Nephron (organoid): ENCODE results near the gene TRIL.
A peak's percentile ranks its signal among the peaks of the same experiment; 100 is the strongest.

ENCODE experiments used
- H3K27ac Mint-ChIP-seq, 3 experiments: 2 replicates each; pipeline ENCODE4 v1.8.0; 2020; ENCODE audit warnings: mixed read lengths in 3 of 3, mild to moderate bottlenecking in 2 of 3, moderate library complexity in 1 of 3
- H3K27me3 Mint-ChIP-seq: 2 replicates; pipeline ENCODE4 v1.8.0; 2021; ENCODE audit warnings: low read depth, mild to moderate bottlenecking, moderate library complexity, mixed read lengths
- H3K36me3 Mint-ChIP-seq: 2 replicates; pipeline ENCODE4 v1.8.0; 2020; ENCODE audit warnings: low read depth, mixed read lengths
- H3K4me1 Mint-ChIP-seq: 2 replicates; pipeline ENCODE4 v1.8.0; 2020; ENCODE audit warnings: mixed read lengths
- H3K4me3 Mint-ChIP-seq, 3 experiments: 2 replicates each; pipeline ENCODE4 v1.8.0; 2020; ENCODE audit warnings: mild to moderate bottlenecking in 3 of 3, mixed read lengths in 3 of 3, moderate library complexity in 2 of 3
- H3K9me3 Mint-ChIP-seq: 2 replicates; pipeline ENCODE4 v1.8.0; 2020; ENCODE audit warnings: mixed read lengths
- CTCF ChIP-seq, 3 experiments: fragments of 200-600 bp; sonication (generic); IDR thresholded peaks; one replicate each; pipeline ENCODE4 v1.5.0; 2021; ENCODE audit warnings: antibody characterized with exemption in 3 of 3; ENCODE audit not compliant: unreplicated experiment in 3 of 3

Gene TRIL

DNA sequence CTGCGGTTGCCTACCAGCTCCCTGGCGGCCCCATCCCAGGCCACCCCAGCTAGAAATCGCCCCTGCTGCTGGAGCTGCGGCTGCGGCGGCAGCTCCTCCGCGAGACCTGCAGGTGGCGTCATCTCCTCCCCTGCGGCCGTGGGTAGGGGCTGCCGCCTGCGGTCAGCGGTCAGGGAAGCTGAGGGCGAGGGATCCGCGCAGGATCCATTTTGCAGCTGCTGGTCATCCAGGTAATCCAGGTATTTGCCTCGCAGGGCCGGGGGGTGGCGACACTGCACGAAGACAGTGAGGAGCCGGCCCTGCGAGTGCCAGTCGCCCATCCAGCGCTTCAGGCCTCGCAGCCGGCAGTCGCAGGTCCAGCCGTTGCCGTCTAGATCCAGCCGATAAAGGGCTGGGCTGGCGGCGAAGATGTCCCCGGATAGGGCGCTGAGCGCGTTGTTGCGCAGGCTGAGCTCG, 1.5 kb downstream of the TRIL start:
- Mint-ChIP-seq H3K27me3 (peaks cover 7% of the 10 kb centered on the region), H3K27ac (peak overlapping the region in 2 of 3 experiments; percentile 97 to 99), H3K4me3 (peak overlapping the region; percentile 93 to 96 (median 94)), H3K36me3 (peaks cover 16% of the 10 kb centered on the region), H3K4me1 (peaks cover 60% of the 10 kb centered on the region), H3K9me3 (no peaks in the 10 kb centered on the region)
- peak; percentile 57 to 68 (median 62) for TF ChIP-seq CTCF (IDR thresholded peaks at IDR 0.05; ENCODE audit: unreplicated experiment in 3 of 3)

- no peak overlapping the region for H3K27ac Mint-ChIP-seq
- H3K36me3 Mint-ChIP-seq: peaks cover 22% of the 10 kb centered on the region
- peaks cover 62% of the 10 kb centered on the region for H3K4me1 Mint-ChIP-seq
- peak; percentile 41 to 55 (median 51) for TF ChIP-seq CTCF (IDR thresholded peaks at IDR 0.05; ENCODE audit: unreplicated experiment in 3 of 3)
- peak overlapping the region; percentile 77 to 96 (median 93) for H3K4me3 Mint-ChIP-seq
- H3K9me3 Mint-ChIP-seq: no peaks in the 10 kb centered on the region
- H3K27me3 Mint-ChIP-seq: peaks cover 7% of the 10 kb centered on the region
Measured at GRCh38 chr7:28955718-28956607, 2.2 kb downstream of the TRIL start.

DNA sequence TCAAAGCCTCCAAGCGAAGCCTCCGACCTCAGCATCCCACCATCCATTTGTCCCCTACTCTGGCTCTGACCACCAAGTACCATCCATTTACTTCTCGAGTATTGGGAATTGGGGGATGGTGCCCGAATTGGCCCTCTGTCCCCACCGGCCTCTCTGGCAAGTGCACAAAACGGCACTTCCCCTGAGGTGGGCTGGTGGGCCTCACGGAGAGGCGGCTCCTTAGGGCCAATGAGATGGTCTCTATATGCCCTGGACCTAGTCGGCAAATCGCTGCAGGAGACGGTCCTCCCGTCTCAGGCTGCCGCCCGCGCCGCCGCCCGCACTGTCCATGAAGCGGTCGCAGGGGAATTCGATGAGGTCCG, 2.8 kb downstream of the TRIL start:
- no peak for TF ChIP-seq CTCF (IDR thresholded peaks at IDR 0.05; ENCODE audit: unreplicated experiment in 3 of 3)
- H3K27me3 Mint-ChIP-seq: peaks cover 7% of the 10 kb centered on the region
- H3K9me3 Mint-ChIP-seq: no peaks in the 10 kb centered on the region
- peaks cover 27% of the 10 kb centered on the region for H3K36me3 Mint-ChIP-seq
- peak overlapping the region; percentile 34 to 71 (median 40) for H3K27ac Mint-ChIP-seq
- H3K4me3 Mint-ChIP-seq: peak overlapping the region; percentile 76 to 78 (median 77)
- peaks cover 57% of the 10 kb centered on the region for H3K4me1 Mint-ChIP-seq

- H3K4me3 Mint-ChIP-seq: peak overlapping the region; percentile 76 to 78 (median 77)
- no peaks in the 10 kb centered on the region for H3K9me3 Mint-ChIP-seq
Measured at GRCh38 chr7:28954946-28955345, 3.2 kb downstream of the TRIL start.

GRCh38 chr7:28954471-28954870, 3.7 kb downstream of the TRIL start:
- Mint-ChIP-seq H3K9me3 (peaks cover 3% of the 10 kb centered on the region), H3K36me3 (peaks cover 25% of the 10 kb centered on the region), H3K4me1 (peaks cover 50% of the 10 kb centered on the region), H3K27ac (peak overlapping the region; percentile 20 to 66 (median 34)), H3K4me3 (peak overlapping the region; percentile 76 to 78 (median 77)), H3K27me3 (peaks cover 7% of the 10 kb centered on the region)
- TF ChIP-seq CTCF (IDR thresholded peaks at IDR 0.05; ENCODE audit: unreplicated experiment in 3 of 3): no peak

More at GRCh38 chr7:28954946-28955345, 3.2 kb downstream of the TRIL start:
- Mint-ChIP-seq H3K27me3 (peaks cover 7% of the 10 kb centered on the region), H3K4me1 (peaks cover 54% of the 10 kb centered on the region), H3K36me3 (peaks cover 26% of the 10 kb centered on the region), H3K27ac (peak overlapping the region; percentile 34 to 71 (median 40))
- TF ChIP-seq CTCF (IDR thresholded peaks at IDR 0.05; ENCODE audit: unreplicated experiment in 3 of 3): no peak
